Breast epithelium (tissue), 3 donors: ENCODE results near the gene PEDS1.
"Not testable (repeated sequence)": the region's sequence is repeated elsewhere in the genome, so short reads cannot be mapped to it uniquely, and the experiment has no call there.

Experiments
- CTCF ChIP-seq, 3 donors: fragments of 450-650 bp; IDR thresholded peaks; one replicate each; pipeline ENCODE4 v1.5.1; 2016 to 2017; ENCODE audit warnings: antibody characterized with exemption in 3 of 3, mild to moderate bottlenecking in 3 of 3, moderate library complexity in 3 of 3
- POLR2A ChIP-seq: fragments of 450-650 bp; IDR thresholded peaks from one replicate; pipeline ENCODE4 v1.6.1; 2016; ENCODE audit warnings: antibody characterized with exemption, mild to moderate bottlenecking, moderate library complexity
- POLR2AphosphoS5 ChIP-seq, 3 donors: sonication (generic); formaldehyde crosslinking; IDR thresholded peaks; one replicate each; pipeline ENCODE4 v1.6.1; 2017; ENCODE audit warnings: antibody characterized with exemption in 3 of 3

DNA sequence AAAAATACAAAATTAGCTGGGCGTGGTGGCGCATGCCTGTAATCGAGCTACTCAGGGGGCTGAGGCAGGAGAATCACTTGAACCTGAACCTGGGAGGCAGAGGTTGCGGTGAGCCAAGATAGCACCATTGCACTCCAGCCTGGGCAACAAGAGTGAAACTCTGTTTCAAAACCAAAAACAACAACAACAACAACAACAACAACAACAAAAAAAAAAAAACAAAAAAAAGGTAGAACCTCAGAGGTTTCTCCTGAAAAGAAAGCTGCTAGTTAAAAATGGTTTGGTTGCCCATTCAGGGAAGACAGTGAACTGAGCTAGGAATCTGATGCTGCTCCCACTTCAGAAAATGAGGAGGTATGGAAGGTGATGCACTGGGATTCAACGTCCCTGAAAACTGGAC, 46.9 kb downstream of the PEDS1 start:
- TF ChIP-seq CTCF (IDR thresholded peaks at IDR 0.05); POLR2A; POLR2AphosphoS5 (IDR thresholded peaks at IDR 0.05): not testable (repeated sequence)
